Body of pancreas (tissue), 4 donors: ENCODE measurements around the gene DOCK3. TPM values are rescaled to one million over a fixed set of nuclear protein-coding genes. Genes with fewer than 3 reads are reported as not detected.

ENCODE experiments used
- ATAC-seq: fragments of 150-250 bp; one replicate; pipeline ENCODE4 v1.9.1; 2016
- DNase-seq, 4 donors: peaks; one replicate each; pipeline ENCODE4 v3.0.0-alpha.2; 2019
- H3K27ac ChIP-seq, 4 donors: fragments of 200-600 bp; sonication (generic); 1 replicate in 3 of 4; 2 replicates in 1 of 4; pipeline versions ENCODE4 v1.5.1 to v1.6.1; 2016 to 2019; ENCODE audit warnings: mild to moderate bottlenecking in 1 of 4, mixed read lengths in 1 of 4, moderate library complexity in 1 of 4
- H3K27me3 ChIP-seq, 2 donors: fragments of 200-600 bp; sonication (generic); one replicate each; pipeline ENCODE4 v1.6.0; 2016; ENCODE audit warnings: mild to moderate bottlenecking in 1 of 2
- H3K36me3 ChIP-seq, 2 donors: fragments of 200-600 bp; sonication (generic); replicated peaks in 1 of 2; 2 replicates each; pipeline ENCODE4 v1.5.1; 2016; ENCODE audit warnings: low read depth in 2 of 2; ENCODE audit not compliant: insufficient read depth in 1 of 2
- H3K4me1 ChIP-seq: fragments of 200-600 bp; sonication (generic); one replicate; pipeline ENCODE4 v1.6.0; 2016
- H3K4me3 ChIP-seq, 2 donors: fragments of 200-600 bp; sonication (generic); 1 replicate in 1 of 2; 2 replicates in 1 of 2; pipeline ENCODE4 v1.5.1; 2016 to 2019
- H3K9me3 ChIP-seq, 3 donors: fragments of 200-600 bp; sonication (generic); 1 replicate in 2 of 3; 2 replicates in 1 of 3; pipeline ENCODE4 v1.5.1; 2016
- POLR2A ChIP-seq, 3 donors: fragments of 450-650 bp; IDR thresholded peaks; one replicate each; pipeline ENCODE4 v1.6.1; 2016; ENCODE audit warnings: antibody characterized with exemption in 3 of 3, mild to moderate bottlenecking in 2 of 3
- WGBS, 2 donors: methylation state at CpG; one replicate each; pipeline ENCODE4 v1.1.5; 2017; 5-methylcytosine and 5-hydroxymethylcytosine counted together
- intact Hi-C: fragments of 100-400 bp; cut with DNase I; formaldehyde crosslinking; loops from one replicate; pipeline ENCODE4 v1.15.1; 2023
- total RNA-seq, 2 donors: library from RNA; depleted of rRNA; stranded (reverse); fragments of >200 nt; gene quantifications; one replicate each; pipeline ENCODE4 v1.1.0, GENCODE V29; 2016
- TF ChIP-seq, protein P1 (sequence below), 7 experiments: fragments of 450-650 bp in 4 of 7; fragments of 200-600 bp in 3 of 7; sonication (generic) in 3 of 7; IDR thresholded peaks; one replicate each; pipeline ENCODE4 v1.5.1; 2016 to 2019; ENCODE audit warnings: antibody characterized with exemption in 7 of 7

DOCK3 gene
- total RNA-seq, 2 donors from 2014 or later: 0.52 TPM; not detected in 1

GRCh38 chr3:50657816-50658215 is 16.9 kb upstream of the DOCK3 start:
- no peaks in the 10 kb centered on the region for H3K36me3 ChIP-seq
- intact Hi-C loops: no loop called here
- H3K27ac ChIP-seq: no peak overlapping the region
- H3K4me1 ChIP-seq: no peaks in the 10 kb centered on the region
- TF ChIP-seq POLR2A (IDR thresholded peaks at IDR 0.05): no peak
- TF ChIP-seq, protein P1, sequence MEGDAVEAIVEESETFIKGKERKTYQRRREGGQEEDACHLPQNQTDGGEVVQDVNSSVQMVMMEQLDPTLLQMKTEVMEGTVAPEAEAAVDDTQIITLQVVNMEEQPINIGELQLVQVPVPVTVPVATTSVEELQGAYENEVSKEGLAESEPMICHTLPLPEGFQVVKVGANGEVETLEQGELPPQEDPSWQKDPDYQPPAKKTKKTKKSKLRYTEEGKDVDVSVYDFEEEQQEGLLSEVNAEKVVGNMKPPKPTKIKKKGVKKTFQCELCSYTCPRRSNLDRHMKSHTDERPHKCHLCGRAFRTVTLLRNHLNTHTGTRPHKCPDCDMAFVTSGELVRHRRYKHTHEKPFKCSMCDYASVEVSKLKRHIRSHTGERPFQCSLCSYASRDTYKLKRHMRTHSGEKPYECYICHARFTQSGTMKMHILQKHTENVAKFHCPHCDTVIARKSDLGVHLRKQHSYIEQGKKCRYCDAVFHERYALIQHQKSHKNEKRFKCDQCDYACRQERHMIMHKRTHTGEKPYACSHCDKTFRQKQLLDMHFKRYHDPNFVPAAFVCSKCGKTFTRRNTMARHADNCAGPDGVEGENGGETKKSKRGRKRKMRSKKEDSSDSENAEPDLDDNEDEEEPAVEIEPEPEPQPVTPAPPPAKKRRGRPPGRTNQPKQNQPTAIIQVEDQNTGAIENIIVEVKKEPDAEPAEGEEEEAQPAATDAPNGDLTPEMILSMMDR (IDR thresholded peaks at IDR 0.05): no peak
- DNase-seq: peak in 1 of 4 donors; percentile 4
- no peaks in the 10 kb centered on the region for H3K9me3 ChIP-seq
- H3K4me3 ChIP-seq: no peak overlapping the region
- H3K27me3 ChIP-seq: no peaks in the 10 kb centered on the region
- no peak for ATAC-seq
- 78 to 88% methylated on average over 2 to 3 of the region's 3 CpGs for WGBS, 2 donors

GRCh38 chr3:50658416-50658815 is 16.3 kb upstream of the DOCK3 start:
- peaks cover 4% of the 10 kb centered on the region for H3K4me1 ChIP-seq
- TF ChIP-seq, protein P1 (IDR thresholded peaks at IDR 0.05): no peak
- no peak for TF ChIP-seq POLR2A (IDR thresholded peaks at IDR 0.05)
- no peaks in the 10 kb centered on the region for H3K9me3 ChIP-seq
- intact Hi-C loops: no loop called here
- peak in 1 of 4 donors; percentile 2 for DNase-seq
- H3K36me3 ChIP-seq: no peaks in the 10 kb centered on the region
- no peak overlapping the region for H3K4me3 ChIP-seq
- no peak for ATAC-seq
- H3K27ac ChIP-seq: no peak overlapping the region
- 77 to 91% methylated on average over 6 of the region's 6 CpGs for WGBS, 2 donors
- H3K27me3 ChIP-seq: no peaks in the 10 kb centered on the region

DNA sequence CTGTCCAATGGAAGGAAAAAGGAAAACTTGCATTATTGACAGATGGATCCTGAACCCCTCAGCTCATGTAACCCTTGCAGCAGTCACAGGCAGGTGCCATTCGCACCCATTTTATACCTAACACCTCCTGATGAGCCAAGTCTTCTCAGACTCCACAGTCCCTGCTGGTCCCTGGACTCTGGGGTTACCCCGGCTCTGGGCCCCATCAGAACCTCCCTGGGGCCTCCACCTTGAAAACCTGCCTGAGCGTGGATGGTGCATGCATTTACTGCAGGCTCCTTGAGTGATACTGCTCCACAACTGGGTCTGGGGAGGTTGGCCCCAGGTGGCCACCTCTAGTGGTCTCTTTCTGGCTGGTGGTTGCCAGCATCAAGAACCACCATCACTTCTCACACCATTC is 15.9 kb upstream of the DOCK3 start:
- ATAC-seq: no peak
- TF ChIP-seq, protein P1 (IDR thresholded peaks at IDR 0.05): no peak
- no peak for TF ChIP-seq POLR2A (IDR thresholded peaks at IDR 0.05)
- H3K4me1 ChIP-seq: peaks cover 8% of the 10 kb centered on the region
- WGBS, 2 donors: 88 to 91% methylated on average over 1 to 3 of the region's 3 CpGs
- no peaks in the 10 kb centered on the region for H3K9me3 ChIP-seq
- intact Hi-C loops: no loop called here
- peak in 1 of 4 donors; percentile 1 for DNase-seq
- no peak overlapping the region for H3K4me3 ChIP-seq
- no peak overlapping the region for H3K27ac ChIP-seq
- no peaks in the 10 kb centered on the region for H3K36me3 ChIP-seq
- no peaks in the 10 kb centered on the region for H3K27me3 ChIP-seq

DNA sequence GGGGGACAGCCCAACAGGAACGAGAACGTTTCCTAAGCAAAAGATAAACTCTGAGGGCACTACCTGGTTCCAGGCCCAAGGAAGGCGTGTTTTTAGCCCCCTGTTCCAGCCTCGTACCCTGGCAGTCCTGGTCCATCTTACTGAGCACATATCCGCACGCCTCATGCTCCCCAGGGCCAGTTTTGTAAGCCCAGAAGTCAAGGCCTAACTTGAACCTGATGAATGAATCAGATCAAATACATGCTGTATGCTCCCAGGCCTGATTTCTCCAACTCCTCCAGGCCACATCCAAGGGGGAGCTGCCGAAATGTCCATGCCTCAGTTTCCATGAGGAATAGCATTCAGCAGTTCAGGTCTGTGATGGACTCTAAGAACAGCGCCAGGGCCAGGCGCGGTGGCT is 14.3 kb upstream of the DOCK3 start:
- Histone ChIP-seq H3K4me1 (peaks cover 8% of the 10 kb centered on the region), H3K27ac (no peak overlapping the region), H3K4me3 (no peak overlapping the region), H3K9me3 (no peaks in the 10 kb centered on the region), H3K36me3 (no peaks in the 10 kb centered on the region), H3K27me3 (no peaks in the 10 kb centered on the region)
- TF ChIP-seq, protein P1 (IDR thresholded peaks at IDR 0.05): no peak
- TF ChIP-seq POLR2A (IDR thresholded peaks at IDR 0.05): no peak
- 88 to 89% methylated on average over 6 to 10 of the region's 10 CpGs for WGBS, 2 donors
- intact Hi-C loops: no loop called here
- DNase-seq (no peak), ATAC-seq (no peak)

DNA sequence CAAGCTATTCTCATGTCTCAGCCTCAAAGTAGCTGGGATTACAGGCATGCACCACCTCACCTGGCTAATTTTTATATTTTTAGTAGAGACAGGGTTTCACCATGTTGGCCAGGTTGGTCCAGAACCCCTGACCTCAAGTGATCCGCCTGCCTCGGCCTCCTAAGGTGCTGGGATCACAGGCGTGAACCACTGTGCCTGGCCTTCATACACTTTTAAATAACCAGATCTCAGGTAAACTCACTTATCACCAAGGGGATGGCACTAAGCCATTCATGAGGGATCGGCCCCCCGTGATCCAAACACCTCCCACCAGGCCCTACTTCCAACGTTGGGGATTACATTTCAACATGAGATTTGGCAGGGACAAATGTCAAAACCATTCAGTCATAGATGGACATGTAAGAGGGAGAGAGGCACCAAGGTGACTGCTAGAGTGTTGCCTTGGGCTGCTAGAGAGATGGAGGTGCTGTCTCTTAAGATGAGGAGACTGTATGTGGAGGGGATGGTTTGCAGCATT is 13.3 kb upstream of the DOCK3 start:
- no peaks in the 10 kb centered on the region for H3K36me3 ChIP-seq
- intact Hi-C loops: no loop called here
- ATAC-seq (no peak), DNase-seq (no peak)
- WGBS, 2 donors: 50 to 77% methylated on average over 6 of the region's 6 CpGs
- no peak overlapping the region for H3K27ac ChIP-seq
- no peak for TF ChIP-seq POLR2A (IDR thresholded peaks at IDR 0.05)
- TF ChIP-seq, protein P1 (IDR thresholded peaks at IDR 0.05): no peak
- H3K4me3 ChIP-seq: no peak overlapping the region
- peaks cover 8% of the 10 kb centered on the region for H3K4me1 ChIP-seq
- no peaks in the 10 kb centered on the region for H3K27me3 ChIP-seq
- H3K9me3 ChIP-seq: no peaks in the 10 kb centered on the region
